IMR-90 (cell line): ENCODE measurements around the gene NNMT. TPM values are rescaled to one million over a fixed set of nuclear protein-coding genes. Genes with fewer than 3 reads are reported as not detected.
A peak's percentile ranks its signal among the peaks of the same experiment; 100 is the strongest.

Experiments used
- ATAC-seq: fragments of 200-7000 bp; cut with Tn5 transposase; 2 replicates; pipeline ENCODE4 v1.9.1; 2020; ENCODE audit warnings: low read depth, mild to moderate bottlenecking, moderate library complexity
- BruUV-seq: library from RNA; stranded (reverse); fragments of 400-500 nt; replicated peaks from 2 replicates; lab custom pipeline; 2021; lab: Mats Ljungman, UMichigan
- CTCF ChIA-PET: fragments of 300-600 bp; formaldehyde crosslinking; extraction: SDS; loops from one replicate; lab custom pipeline; 2021; ENCODE audit warnings: antibody characterized with exemption; lab: Yijun Ruan, JAX
- POLR2A ChIA-PET: fragments of 300-600 bp; sonication (Branson Sonifier 250); formaldehyde crosslinking; loops from one replicate; lab custom pipeline; 2022; ENCODE audit warnings: antibody characterized with exemption; ENCODE audit not compliant: unreplicated experiment; lab: Charles Lee
- DNase-seq: peaks from one replicate; pipeline ENCODE4 v3.0.0; 2013
- H2AFZ ChIP-seq: replicated peaks from 2 replicates; pipeline ENCODE3; 2013; ENCODE audit warnings: low read length, mild to moderate bottlenecking; ENCODE audit not compliant: poor library complexity
- H2AK5ac ChIP-seq: 2 replicates; pipeline ENCODE4 v1.6.1; 2013; ENCODE audit warnings: low read depth, low read length, inconsistent platforms
- H2AK9ac ChIP-seq: replicated peaks from 2 replicates; pipeline ENCODE3; 2013; ENCODE audit warnings: mild to moderate bottlenecking, low read depth, low read length, moderate library complexity; ENCODE audit not compliant: poor library complexity
- H2BK120ac ChIP-seq: 2 replicates; pipeline ENCODE4 v1.6.1; 2013; ENCODE audit warnings: low read depth, low read length, inconsistent platforms
- H2BK15ac ChIP-seq: 3 replicates; pipeline ENCODE4 v1.6.1; 2013; ENCODE audit warnings: low read depth, low read length, inconsistent platforms
- H2BK20ac ChIP-seq: 2 replicates; pipeline ENCODE4 v1.6.1; 2013; ENCODE audit warnings: low read depth, mild to moderate bottlenecking, inconsistent platforms, low read length, moderate library complexity
- H2BK5ac ChIP-seq: 2 replicates; pipeline ENCODE4 v1.6.1; 2013; ENCODE audit warnings: mild to moderate bottlenecking, low read depth, low read length, inconsistent platforms; ENCODE audit not compliant: poor library complexity, severe bottlenecking
- H3K14ac ChIP-seq: replicated peaks from 2 replicates; pipeline ENCODE4 v1.6.1; 2013; ENCODE audit warnings: low read depth, low read length, inconsistent platforms
- H3K18ac ChIP-seq: 2 replicates; pipeline ENCODE4 v1.6.1; 2013; ENCODE audit warnings: low read depth, low read length, control low read depth
- H3K23ac ChIP-seq: 2 replicates; pipeline ENCODE4 v1.6.1; 2013; ENCODE audit warnings: low read depth, low read length, inconsistent platforms
- H3K27ac ChIP-seq: 2 replicates; pipeline ENCODE4 v1.5.1; 2013; ENCODE audit warnings: mild to moderate bottlenecking, control low read depth, low read length; ENCODE audit not compliant: insufficient read depth
- H3K27me3 ChIP-seq: 2 replicates; pipeline ENCODE4 v1.6.1; 2013; ENCODE audit warnings: low read length; ENCODE audit not compliant: control insufficient read depth, insufficient read depth
- H3K36me3 ChIP-seq: 2 replicates; pipeline ENCODE4 v1.6.1; 2013; ENCODE audit warnings: low read length, mixed read lengths; ENCODE audit not compliant: control insufficient read depth, insufficient read depth
- H3K4ac ChIP-seq: 2 replicates; pipeline ENCODE4 v1.6.1; 2013; ENCODE audit warnings: low read depth, low read length, inconsistent platforms
- H3K4me1 ChIP-seq: 2 replicates; pipeline ENCODE4 v1.6.1; 2013; ENCODE audit warnings: low read length, mixed read lengths; ENCODE audit not compliant: control insufficient read depth, insufficient read depth
- H3K4me2 ChIP-seq: 2 replicates; pipeline ENCODE4 v1.6.1; 2013; ENCODE audit warnings: low read depth, mild to moderate bottlenecking, control low read depth, low read length, moderate library complexity
- H3K4me3 ChIP-seq: 2 replicates; pipeline ENCODE4 v1.5.1; 2013; ENCODE audit warnings: low read depth, mild to moderate bottlenecking, control low read depth, low read length, moderate library complexity; ENCODE audit not compliant: insufficient read depth
- H3K56ac ChIP-seq: 2 replicates; pipeline ENCODE4 v1.6.1; 2013; ENCODE audit warnings: low read length, inconsistent platforms; ENCODE audit not compliant: insufficient read depth; ENCODE audit errors: extremely low read depth
- H3K79me1 ChIP-seq, 2 experiments: 2 replicates each; pipeline ENCODE4 v1.6.1; 2013; ENCODE audit warnings: low read length in 2 of 2, inconsistent platforms in 1 of 2, low read depth in 1 of 2
- H3K9ac ChIP-seq: 2 replicates; pipeline ENCODE4 v1.6.1; 2013; ENCODE audit warnings: low read depth, low read length, control low read depth
- H3K9me1 ChIP-seq: 2 replicates; pipeline ENCODE4 v1.6.1; 2013; ENCODE audit warnings: low read length, inconsistent platforms; ENCODE audit not compliant: insufficient read depth
- H3K9me3 ChIP-seq: 2 replicates; pipeline ENCODE4 v1.6.1; 2013; ENCODE audit warnings: low read length; ENCODE audit not compliant: control insufficient read depth, insufficient read depth
- H4K20me1 ChIP-seq: 2 replicates; pipeline ENCODE4 v1.6.1; 2013; ENCODE audit warnings: low read length, inconsistent platforms; ENCODE audit not compliant: insufficient read depth
- H4K5ac ChIP-seq: 2 replicates; pipeline ENCODE4 v1.6.1; 2013; ENCODE audit warnings: mild to moderate bottlenecking, low read depth, low read length, control low read depth
- H4K8ac ChIP-seq, 2 experiments: 2 replicates each; pipeline ENCODE4 v1.6.1; 2013; ENCODE audit warnings: low read depth in 2 of 2, low read length in 2 of 2, control low read depth in 1 of 2, inconsistent platforms in 1 of 2
- H4K91ac ChIP-seq: 2 replicates; pipeline ENCODE4 v1.6.1; 2013; ENCODE audit warnings: low read depth, low read length, inconsistent platforms; ENCODE audit not compliant: insufficient read depth
- BHLHE40 ChIP-seq: fragments of 150-350 bp; IDR thresholded peaks from 2 replicates; pipeline ENCODE4 v1.6.1; 2016; ENCODE audit warnings: mild to moderate bottlenecking, low read depth, low read length
- CEBPB ChIP-seq: IDR thresholded peaks from 2 replicates; pipeline ENCODE4 v1.6.1; 2012; ENCODE audit warnings: low read depth, low read length, improper control_type of control experiment
- CHD1 ChIP-seq: IDR thresholded peaks from 2 replicates; pipeline ENCODE4 v1.6.1; 2012; ENCODE audit warnings: low read depth, low read length, improper control_type of control experiment
- FOS ChIP-seq: fragments of 150-350 bp; IDR thresholded peaks from 2 replicates; pipeline ENCODE4 v1.6.1; 2016; ENCODE audit warnings: low read depth, low read length
- MAFK ChIP-seq: IDR thresholded peaks from 2 replicates; pipeline ENCODE4 v1.6.1; 2012; ENCODE audit warnings: low read depth, low read length, improper control_type of control experiment
- MXI1 ChIP-seq: IDR thresholded peaks from 2 replicates; pipeline ENCODE4 v1.6.1; 2012; ENCODE audit warnings: low read depth, mild to moderate bottlenecking, low read length, moderate library complexity, borderline replicate concordance
- NFE2L2 ChIP-seq: fragments of 150-350 bp; IDR thresholded peaks from 2 replicates; pipeline ENCODE4 v1.6.1; 2016; ENCODE audit warnings: low read depth, mild to moderate bottlenecking, low read length
- POLR2A ChIP-seq: IDR thresholded peaks from 2 replicates; pipeline ENCODE4 v1.6.1; 2012; ENCODE audit warnings: mild to moderate bottlenecking, low read depth, low read length
- RAD21 ChIP-seq: IDR thresholded peaks from 2 replicates; pipeline ENCODE4 v1.6.1; 2012; ENCODE audit warnings: low read length, improper control_type of control experiment
- RCOR1 ChIP-seq: IDR thresholded peaks from 2 replicates; pipeline ENCODE4 v1.6.1; 2012; ENCODE audit warnings: mild to moderate bottlenecking, low read length, improper control_type of control experiment; ENCODE audit not compliant: insufficient replicate concordance
- WGBS, 2 experiments: methylation state at CpG; one replicate each; pipeline versions ENCODE4 v1.1.5 to v1.1.7; 2013; ENCODE audit warnings: missing lambda C conversion rate in 2 of 2; ENCODE audit not compliant: insufficient read length in 1 of 2; ENCODE audit errors: extremely low coverage in 2 of 2; 5-methylcytosine and 5-hydroxymethylcytosine counted together
- dilution Hi-C: fragments of 300-500 bp; cut with HindIII; formaldehyde crosslinking; loops from one replicate; pipeline ENCODE4 v1.14.3; 2018; ENCODE audit warnings: low sequenced_read_pairs; ENCODE audit not compliant: unreplicated experiment
- in situ Hi-C: fragments of 300-500 bp; cut with MboI; formaldehyde crosslinking; loops from 3 replicates; pipeline ENCODE4 v1.14.3; 2019; ENCODE audit warnings: low sequenced_read_pairs, inconsistent platforms, mixed read lengths
- intact Hi-C: fragments of 100-400 bp; cut with micrococcal nuclease; formaldehyde crosslinking; loops from 2 replicates; pipeline ENCODE4 v1.10.0; 2022
- polyA plus RNA-seq, 3 experiments: library from polyadenylated mRNA; depleted of rRNA; stranded (reverse); fragments of >200 nt; gene quantifications; 2 replicates each; pipeline ENCODE4 v1.2.3, GENCODE V29; 2012; ENCODE audit warnings: low replicate concordance in 1 of 3
- total RNA-seq: library from RNA; depleted of rRNA; stranded (reverse); fragments of >200 nt; gene quantifications from 2 replicates; pipeline ENCODE4 v1.2.3, GENCODE V29; 2012
- TF ChIP-seq, protein P1 (sequence below): fragments of 150-350 bp; IDR thresholded peaks from 2 replicates; pipeline ENCODE4 v1.6.1; 2016; ENCODE audit warnings: low read depth, mild to moderate bottlenecking, low read length, moderate library complexity, borderline replicate concordance
- TF ChIP-seq, protein P2 (sequence below): conservative IDR thresholded peaks from 2 replicates; pipeline ENCODE4 v1.5.1; 2012; ENCODE audit warnings: mild to moderate bottlenecking, low read depth, low read length, improper control_type of control experiment
- TF ChIP-seq, protein P3 (sequence below): fragments of 150-350 bp; IDR thresholded peaks from 2 replicates; pipeline ENCODE4 v1.6.1; 2017; ENCODE audit warnings: mild to moderate bottlenecking, antibody characterized with exemption, low read length, low read depth

NNMT gene
- total and polyA plus RNA-seq, 2 of the 4 experiments (the other 2 are of a cell fraction), result 79.7 to 108 TPM

DNA sequence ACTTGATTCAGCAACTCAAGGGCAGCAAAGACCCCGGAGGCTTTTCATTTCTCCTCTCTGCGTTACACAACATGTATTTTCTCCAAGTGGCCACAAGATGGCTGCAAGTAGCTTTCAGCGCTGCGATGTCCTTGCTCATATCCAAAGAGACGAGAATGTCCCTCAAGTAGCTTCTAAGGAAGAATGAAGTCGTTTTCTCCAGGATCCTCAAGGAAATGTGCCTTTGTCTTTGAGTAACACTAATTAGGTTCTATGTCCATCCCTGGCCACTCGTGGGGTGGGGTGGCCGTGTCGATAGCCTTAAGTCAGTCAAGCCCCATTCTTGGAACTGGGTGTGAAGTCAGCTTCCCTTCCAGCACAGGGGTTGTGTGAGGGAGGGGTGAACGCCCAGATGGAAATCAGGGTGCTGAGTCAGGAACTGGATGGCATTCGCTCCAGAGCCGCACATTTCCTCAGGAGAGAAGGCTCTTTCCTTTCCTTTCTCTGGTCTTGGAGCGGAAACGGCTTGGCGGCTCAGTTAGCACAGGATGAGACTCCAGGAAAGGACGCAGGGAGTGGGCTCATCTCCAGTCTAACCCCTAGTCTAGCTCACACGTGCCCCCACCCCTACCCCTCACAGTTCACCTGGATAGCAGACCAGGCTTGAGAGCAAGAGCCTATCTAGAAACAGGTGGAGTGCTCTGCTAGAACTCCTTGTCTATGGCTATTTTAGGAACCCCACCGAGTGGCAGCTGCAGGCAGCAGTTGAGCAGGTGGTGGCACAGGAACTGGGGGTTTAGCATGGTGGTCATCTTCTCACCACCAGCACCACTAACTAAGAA, 44.3 kb downstream of the NNMT start:
- Histone ChIP-seq H3K9ac (no peak overlapping the region; the same call in 1 of the 2 replicates), H4K20me1 (no peaks in the 10 kb centered on the region), H2AK5ac (no peak overlapping the region; the same call in 1 of the 2 replicates), H3K27ac (no peak overlapping the region), H3K18ac (no peak overlapping the region), H4K91ac (peak overlapping the region; percentile 40; the same call in 1 of the 2 replicates), H3K14ac (peak overlapping the region; percentile 67; the same call in 1 of the 2 replicates), H3K23ac (no peak overlapping the region), H3K9me3 (no peaks in the 10 kb centered on the region), H2AK9ac (no peak overlapping the region), H3K36me3 (no peaks in the 10 kb centered on the region), H2AFZ (peak overlapping the region; percentile 88), H3K4me3 (no peak overlapping the region), H4K8ac (no peak overlapping the region), H3K9me1 (no peaks in the 10 kb centered on the region), H3K27me3 (no peaks in the 10 kb centered on the region; the same call in 1 of the 2 replicates), H3K4ac (peak overlapping the region; percentile 30; the same call in 1 of the 2 replicates), H4K5ac (no peak overlapping the region), H2BK5ac (no peak overlapping the region), H3K4me1 (no peaks in the 10 kb centered on the region), H2BK15ac (no peak overlapping the region), H3K56ac (no peak overlapping the region), H2BK20ac (peak overlapping the region; percentile 66; the same call in 1 of the 2 replicates), H3K4me2 (peak overlapping the region; percentile 49; the same call in 1 of the 2 replicates), H3K79me1 (no peaks in the 10 kb centered on the region), H2BK120ac (peak overlapping the region; percentile 77)
- ATAC-seq (peak; percentile 97), DNase-seq (peak; percentile 82)
- in situ Hi-C loops, result loop anchor here (5.0 to 25.0 kb wide), 3 partner anchors 244 to 1947 kb away; no protein-coding TSS in a partner anchor
- intact Hi-C loops, result loop anchor here (1.0 to 2.0 kb wide), 4 partner anchors 60 to 422 kb away; no protein-coding TSS in a partner anchor
- ChIA-PET POLR2A (interaction anchor here (0.6 kb wide), 1 partner anchor 8 kb away, joined by 3 read pairs; no protein-coding TSS in a partner anchor), CTCF (interaction anchor here (0.6 to 1.7 kb wide), 13 partner anchors 9 to 423 kb away, joined by 3 to 9 read pairs (median 3); no protein-coding TSS in a partner anchor)
- no TSS peak for BruUV-seq
- 35% methylated on average over 8 of the region's 18 CpGs; no CpG with 5 or more reads in 1 of the 2 experiments for WGBS, 2 experiments
- dilution Hi-C loops, result no loop called here
- TF ChIP-seq RCOR1 (no peak), CEBPB (peak; percentile 83), FOS (no peak), CHD1 (no peak), NFE2L2 (no peak), BHLHE40 (no peak), RAD21 (peak; percentile 95), MXI1 (no peak), MAFK (no peak), POLR2A (no peak)
- TF ChIP-seq, protein P1, sequence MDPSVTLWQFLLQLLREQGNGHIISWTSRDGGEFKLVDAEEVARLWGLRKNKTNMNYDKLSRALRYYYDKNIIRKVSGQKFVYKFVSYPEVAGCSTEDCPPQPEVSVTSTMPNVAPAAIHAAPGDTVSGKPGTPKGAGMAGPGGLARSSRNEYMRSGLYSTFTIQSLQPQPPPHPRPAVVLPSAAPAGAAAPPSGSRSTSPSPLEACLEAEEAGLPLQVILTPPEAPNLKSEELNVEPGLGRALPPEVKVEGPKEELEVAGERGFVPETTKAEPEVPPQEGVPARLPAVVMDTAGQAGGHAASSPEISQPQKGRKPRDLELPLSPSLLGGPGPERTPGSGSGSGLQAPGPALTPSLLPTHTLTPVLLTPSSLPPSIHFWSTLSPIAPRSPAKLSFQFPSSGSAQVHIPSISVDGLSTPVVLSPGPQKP, result no peak
- TF ChIP-seq, protein P2, sequence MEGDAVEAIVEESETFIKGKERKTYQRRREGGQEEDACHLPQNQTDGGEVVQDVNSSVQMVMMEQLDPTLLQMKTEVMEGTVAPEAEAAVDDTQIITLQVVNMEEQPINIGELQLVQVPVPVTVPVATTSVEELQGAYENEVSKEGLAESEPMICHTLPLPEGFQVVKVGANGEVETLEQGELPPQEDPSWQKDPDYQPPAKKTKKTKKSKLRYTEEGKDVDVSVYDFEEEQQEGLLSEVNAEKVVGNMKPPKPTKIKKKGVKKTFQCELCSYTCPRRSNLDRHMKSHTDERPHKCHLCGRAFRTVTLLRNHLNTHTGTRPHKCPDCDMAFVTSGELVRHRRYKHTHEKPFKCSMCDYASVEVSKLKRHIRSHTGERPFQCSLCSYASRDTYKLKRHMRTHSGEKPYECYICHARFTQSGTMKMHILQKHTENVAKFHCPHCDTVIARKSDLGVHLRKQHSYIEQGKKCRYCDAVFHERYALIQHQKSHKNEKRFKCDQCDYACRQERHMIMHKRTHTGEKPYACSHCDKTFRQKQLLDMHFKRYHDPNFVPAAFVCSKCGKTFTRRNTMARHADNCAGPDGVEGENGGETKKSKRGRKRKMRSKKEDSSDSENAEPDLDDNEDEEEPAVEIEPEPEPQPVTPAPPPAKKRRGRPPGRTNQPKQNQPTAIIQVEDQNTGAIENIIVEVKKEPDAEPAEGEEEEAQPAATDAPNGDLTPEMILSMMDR, result peak; percentile 86
- TF ChIP-seq, protein P3, sequence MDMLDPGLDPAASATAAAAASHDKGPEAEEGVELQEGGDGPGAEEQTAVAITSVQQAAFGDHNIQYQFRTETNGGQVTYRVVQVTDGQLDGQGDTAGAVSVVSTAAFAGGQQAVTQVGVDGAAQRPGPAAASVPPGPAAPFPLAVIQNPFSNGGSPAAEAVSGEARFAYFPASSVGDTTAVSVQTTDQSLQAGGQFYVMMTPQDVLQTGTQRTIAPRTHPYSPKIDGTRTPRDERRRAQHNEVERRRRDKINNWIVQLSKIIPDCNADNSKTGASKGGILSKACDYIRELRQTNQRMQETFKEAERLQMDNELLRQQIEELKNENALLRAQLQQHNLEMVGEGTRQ, result no peak
